GM12872 (cell line): ENCODE measurements around the gene KHDC1.

Experiments
- TF ChIP-seq, protein P1 (sequence below): IDR thresholded peaks from 3 replicates; pipeline ENCODE4 v1.5.1; 2011; ENCODE audit warnings: low read depth, mild to moderate bottlenecking, low read length, moderate library complexity; ENCODE audit not compliant: insufficient read depth

The KHDC1 gene

DNA sequence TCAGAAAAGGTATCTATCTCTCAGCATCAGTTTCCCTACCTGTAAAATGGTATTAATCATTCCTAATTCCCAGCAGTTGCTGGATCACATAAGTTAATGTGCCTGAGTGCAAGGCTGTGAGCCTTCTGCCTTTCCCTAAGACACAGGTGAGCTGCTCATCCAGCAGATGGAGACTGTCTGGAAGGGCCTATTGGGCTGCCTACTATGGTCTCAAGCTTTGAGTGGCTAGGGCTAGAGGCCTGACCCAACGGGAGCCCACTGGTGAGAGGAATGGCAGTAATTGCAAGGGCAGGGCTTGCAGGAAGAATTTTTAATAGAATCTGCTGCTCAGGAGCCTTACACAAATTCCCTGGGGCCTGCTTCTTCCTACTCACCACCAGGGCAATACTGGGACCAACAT, 4.3 kb downstream of the KHDC1 start:
- TF ChIP-seq, protein P1, sequence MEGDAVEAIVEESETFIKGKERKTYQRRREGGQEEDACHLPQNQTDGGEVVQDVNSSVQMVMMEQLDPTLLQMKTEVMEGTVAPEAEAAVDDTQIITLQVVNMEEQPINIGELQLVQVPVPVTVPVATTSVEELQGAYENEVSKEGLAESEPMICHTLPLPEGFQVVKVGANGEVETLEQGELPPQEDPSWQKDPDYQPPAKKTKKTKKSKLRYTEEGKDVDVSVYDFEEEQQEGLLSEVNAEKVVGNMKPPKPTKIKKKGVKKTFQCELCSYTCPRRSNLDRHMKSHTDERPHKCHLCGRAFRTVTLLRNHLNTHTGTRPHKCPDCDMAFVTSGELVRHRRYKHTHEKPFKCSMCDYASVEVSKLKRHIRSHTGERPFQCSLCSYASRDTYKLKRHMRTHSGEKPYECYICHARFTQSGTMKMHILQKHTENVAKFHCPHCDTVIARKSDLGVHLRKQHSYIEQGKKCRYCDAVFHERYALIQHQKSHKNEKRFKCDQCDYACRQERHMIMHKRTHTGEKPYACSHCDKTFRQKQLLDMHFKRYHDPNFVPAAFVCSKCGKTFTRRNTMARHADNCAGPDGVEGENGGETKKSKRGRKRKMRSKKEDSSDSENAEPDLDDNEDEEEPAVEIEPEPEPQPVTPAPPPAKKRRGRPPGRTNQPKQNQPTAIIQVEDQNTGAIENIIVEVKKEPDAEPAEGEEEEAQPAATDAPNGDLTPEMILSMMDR = no peak

DNA sequence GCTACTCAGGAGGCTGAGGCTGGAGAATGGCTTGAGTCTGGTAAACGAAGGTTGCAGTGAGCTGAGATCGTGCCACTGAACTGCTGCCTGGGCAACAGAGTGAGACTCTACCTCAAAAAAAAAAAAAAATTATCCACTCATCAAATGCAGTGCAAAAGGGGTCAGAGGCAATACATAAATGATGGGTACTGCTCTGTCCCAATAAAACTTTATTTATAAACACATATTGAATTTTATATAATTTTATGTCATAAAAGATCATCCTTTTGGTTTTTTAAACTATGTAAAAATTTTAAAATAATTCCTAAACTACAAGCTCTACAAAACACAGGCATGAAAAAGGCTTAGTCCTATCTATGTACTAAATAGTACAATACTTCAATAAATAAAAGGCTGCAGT, 10.3 kb downstream of the KHDC1 start:
- TF ChIP-seq, protein P1 = no peak

DNA sequence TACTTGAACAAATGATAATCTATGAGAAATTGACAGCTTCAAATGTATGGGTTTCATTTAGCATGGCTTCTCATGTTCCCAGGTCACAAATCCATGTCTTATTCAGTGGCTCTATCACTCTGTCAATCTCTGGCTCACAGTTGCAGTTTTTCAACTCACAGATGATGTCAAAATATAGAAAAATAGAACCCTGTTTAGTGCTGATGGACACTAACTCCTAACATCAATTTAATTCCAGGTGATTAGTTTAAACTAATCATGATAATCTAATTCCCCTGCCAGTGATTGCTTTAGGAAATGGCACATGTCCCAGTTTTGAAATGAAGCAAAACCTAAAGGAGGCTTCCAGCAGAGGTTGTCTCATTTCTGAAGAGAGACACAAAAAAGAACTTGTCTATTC, 13.0 kb downstream of the KHDC1 start:
- TF ChIP-seq, protein P1 = no peak

DNA sequence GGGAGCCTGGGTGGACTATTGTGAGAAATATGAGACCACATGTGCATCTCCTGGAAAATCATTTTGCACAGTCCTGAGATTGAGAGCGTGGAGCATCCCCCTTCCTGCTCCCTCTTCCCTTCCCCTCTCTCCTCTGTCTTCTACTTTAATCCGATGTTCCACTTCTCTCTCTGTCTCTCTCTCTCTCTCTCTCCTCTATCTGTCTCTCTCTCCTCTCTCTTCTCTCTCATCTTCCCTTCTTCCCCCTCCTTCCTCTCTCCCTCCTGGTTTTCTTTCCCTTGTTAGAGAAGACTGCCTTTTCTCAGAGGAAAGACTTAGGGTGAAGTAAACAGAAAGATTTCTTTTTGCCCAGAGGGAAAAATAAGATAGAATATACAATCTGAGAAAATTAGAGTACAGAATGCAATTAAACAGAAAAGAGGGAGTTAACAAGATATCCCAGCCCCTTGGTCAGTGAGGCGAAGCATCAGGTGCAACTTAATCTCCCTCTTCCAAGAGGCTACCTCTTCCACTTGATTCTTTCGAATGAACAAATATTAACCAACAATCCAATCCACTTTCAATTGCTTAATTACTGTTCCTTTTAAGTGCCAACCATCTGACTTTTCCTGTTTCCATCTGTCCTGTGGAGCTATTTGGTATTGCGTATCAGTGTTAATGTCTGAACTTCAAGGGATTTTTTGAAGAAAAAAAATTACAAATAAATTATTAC, 14.6 kb downstream of the KHDC1 start:
- TF ChIP-seq, protein P1 = no peak

DNA sequence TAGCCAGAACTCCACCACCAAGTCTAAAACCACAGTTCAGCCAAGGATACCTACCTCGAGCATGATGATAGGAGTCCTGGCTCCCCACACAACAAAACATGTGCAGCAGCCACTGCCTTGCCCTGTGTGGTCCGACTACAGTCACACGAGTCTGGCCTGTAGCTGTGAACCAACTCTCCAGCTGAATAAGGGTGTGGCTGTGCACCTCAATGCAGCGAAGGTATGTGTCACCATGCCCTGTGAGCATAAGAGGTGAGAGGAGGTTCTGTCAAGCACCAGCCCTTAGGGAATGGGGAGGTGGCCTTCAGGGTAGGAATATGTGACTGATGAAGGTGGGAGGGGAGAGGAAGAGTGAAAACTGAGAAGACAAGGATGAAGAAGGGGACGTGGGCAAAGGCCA, 21.0 kb downstream of the KHDC1 start:
- TF ChIP-seq, protein P1 = no peak

DNA sequence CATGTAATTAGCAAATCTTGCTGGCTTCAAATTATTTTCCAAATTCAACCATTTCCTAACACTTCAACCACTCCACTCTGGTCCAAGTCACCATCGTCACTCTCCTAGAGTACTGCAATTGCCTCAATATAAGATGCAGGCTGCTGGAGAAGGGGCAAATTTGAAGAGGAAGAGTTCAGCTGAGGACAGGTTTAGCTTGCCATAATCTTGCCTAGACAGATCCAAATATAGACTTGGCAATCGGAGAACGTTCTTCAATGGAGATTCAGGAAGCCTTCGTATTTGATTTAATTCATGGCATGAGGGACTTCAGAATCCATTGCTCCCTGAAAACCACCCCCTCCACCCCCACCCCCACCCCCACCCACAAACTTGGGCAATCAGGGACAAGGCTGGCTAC, 22.3 kb downstream of the KHDC1 start:
- TF ChIP-seq, protein P1 = no peak

DNA sequence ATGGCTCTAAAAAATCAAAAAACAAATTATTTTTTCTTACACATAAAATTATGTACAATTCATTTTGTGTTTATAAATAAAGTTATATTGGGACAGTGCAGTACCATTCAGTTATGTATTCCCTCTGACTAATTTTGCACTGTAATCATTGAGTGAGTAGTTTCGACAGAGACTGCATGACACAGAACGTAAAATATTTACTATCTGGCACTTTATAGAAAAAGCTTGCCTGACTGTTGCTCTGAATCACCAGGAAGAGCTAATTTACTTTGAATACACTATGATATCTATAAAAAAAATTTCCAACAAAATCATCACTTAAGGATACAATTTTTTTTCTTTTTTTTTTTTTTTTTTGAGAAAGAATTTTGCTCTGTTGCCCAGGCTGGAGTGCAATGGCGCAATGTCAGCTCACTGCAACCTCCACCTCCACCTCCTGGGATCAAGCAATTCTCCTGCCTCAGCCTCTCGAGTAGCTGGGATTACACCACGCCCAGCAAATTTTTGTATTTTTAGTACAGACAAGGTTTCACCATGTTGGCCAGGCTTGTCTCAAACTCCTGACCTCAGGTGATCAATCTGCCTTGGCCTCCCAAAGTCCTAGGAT, 26.7 kb downstream of the KHDC1 start:
- TF ChIP-seq, protein P1 = no peak
